Choroid plexus epithelial cell (primary cell): ENCODE data around the gene TMEM151B.

Experiments used
- DNase-seq: peaks from one replicate; pipeline ENCODE4 v3.0.0-alpha.2; 2010; ENCODE audit warnings: low read depth
- H3K4me3 ChIP-seq: 2 replicates; pipeline ENCODE4 v1.5.1; 2011; ENCODE audit warnings: low read depth, mild to moderate bottlenecking, control low read depth, low read length, moderate library complexity
- CTCF ChIP-seq: conservative IDR thresholded peaks from 2 replicates; pipeline ENCODE4 v1.5.1; 2011; ENCODE audit warnings: low read depth, mild to moderate bottlenecking, control low read depth, inconsistent platforms, low read length, moderate library complexity

The TMEM151B gene

GRCh38 chr6:44278315-44278714 lies 8.1 kb downstream of the TMEM151B start:
- no peak for DNase-seq
- no peak for TF ChIP-seq CTCF
- H3K4me3 ChIP-seq = no peak overlapping the region

DNA sequence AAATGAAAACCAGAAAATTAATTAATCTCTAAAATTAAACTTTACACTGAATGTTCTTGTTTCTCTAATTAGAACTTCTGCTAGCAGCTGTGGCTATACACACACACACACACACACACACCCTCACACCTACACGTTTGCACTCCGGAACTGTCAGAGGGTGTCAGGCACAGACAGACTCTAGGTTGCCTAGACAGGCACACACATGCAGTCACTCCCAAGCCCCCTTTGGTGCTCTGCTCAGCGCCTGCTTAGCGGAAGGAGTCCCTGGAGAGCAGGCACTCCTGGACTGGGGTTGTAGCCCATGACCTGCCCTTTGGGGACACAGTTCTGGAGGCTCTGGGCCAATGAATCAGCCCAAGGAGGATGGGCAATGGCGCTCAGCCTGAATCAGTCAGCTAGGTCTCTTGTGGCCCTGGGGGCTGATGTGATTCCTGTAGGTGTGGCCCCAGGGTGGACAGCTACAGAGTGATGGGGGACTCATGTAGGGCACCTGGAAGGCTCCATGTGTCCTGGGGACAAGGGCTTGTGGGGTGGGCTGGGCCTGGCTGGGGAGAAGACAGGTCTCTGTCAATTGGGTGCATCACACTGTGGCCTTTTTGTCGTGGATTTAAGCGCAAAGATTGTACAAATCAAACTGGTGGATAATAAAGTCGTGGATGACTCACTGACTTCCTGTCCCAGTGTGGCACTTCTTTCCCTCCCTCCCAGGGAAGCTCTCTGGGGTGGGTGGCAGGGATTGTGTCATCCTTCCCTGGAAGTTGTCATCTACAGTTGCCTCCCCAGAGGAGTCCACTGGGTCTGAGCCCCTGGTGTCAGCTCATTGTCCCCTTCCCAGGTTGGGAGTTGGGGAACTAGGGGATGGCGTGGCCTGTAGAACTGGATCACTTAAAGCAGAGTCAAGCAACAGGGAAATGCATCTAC lies 8.8 kb downstream of the TMEM151B start:
- DNase-seq = no peak
- no peak overlapping the region for H3K4me3 ChIP-seq
- TF ChIP-seq CTCF = no peak

DNA sequence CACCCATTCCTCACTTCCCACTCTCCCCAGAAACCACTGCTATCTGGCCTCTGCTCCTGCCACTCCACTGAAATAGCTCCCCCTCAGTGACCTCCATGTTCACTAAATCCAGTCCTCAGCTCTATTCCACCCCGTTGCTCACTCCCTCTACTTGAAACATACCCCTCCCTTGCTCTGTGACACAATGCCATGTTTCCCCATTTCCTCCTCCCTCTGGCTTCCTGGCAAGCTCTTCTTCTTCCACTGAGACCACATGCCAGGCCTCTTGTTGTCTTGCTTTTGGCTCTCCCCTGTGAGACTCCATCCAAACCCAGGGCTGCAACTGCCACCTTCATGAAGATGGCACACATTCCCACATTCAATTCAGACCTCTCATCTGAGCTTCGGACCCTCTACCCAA lies 13.9 kb downstream of the TMEM151B start:
- H3K4me3 ChIP-seq = no peak overlapping the region
- TF ChIP-seq CTCF = no peak
- DNase-seq = no peak

GRCh38 chr6:44284867-44285266 lies 14.6 kb downstream of the TMEM151B start:
- TF ChIP-seq CTCF = no peak
- DNase-seq = no peak
- H3K4me3 ChIP-seq = no peak overlapping the region

GRCh38 chr6:44285552-44286284 lies 15.5 kb downstream of the TMEM151B start:
- TF ChIP-seq CTCF = no peak
- H3K4me3 ChIP-seq = no peak overlapping the region
- peak; percentile 51 for DNase-seq

DNA sequence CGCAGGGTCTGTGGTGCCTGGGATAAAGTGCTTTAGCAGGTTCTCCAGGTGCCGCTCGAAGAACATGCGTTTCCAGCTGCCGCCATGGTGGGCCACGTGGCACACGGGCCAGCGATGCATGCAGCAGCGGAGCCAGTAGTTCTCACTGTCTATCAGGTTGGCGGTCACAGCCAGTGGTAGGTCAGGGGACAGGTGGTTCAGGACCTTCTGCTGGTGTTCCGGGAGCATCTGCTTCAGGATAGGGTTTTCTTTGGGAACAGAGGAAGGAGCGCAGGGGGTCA lies 16.0 kb downstream of the TMEM151B start:
- no peak for TF ChIP-seq CTCF
- no peak for DNase-seq
- H3K4me3 ChIP-seq = no peak overlapping the region
